ENCODE data around the gene EXOSC2.

EXOSC2 gene

DNA sequence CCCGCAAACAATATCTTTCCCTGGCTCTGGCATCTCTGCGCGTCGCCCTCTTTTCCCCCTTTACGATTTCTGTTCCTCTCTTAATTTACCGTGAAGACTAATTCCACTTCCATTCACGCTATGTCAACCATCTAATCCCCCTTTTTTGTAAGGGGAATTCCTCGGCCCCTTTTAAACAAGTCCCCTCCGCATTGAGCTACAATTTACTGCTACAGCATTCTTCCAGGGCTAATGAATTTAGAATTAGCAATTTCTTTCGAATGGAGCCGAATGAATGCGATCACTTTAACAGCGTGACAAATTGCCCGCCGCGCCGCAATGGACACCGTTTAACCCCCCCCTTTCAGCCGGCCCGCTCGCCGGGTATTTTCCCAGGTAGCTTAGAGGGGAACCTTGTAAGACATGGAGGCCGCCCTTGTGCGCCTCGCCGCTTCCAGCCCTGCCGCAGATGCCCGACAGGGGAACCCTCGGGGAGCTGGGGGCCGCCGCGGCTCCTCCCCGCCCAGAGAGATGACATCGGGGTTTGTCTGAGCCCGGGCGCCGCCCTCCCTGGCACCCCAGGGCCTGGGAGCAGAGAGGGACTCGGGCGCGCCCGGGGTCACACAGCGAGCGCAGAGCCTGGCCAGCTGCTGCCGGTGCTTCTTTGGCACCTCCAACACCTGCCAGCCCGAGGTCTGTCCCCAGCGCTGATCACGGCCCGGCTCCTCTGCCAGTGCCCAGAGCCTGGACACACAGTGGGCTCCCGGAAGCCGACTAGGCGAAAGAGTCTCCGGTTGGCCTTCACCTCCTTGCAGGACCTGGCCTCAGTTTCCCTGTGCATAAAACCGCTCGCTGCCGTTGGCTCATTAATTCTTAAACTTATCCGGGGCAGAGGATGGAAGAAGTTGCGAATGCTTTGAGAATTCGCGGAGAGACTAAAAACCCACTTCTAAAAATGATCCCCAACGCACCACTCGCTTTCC, 27.9 kb upstream of the EXOSC2 start:
- Histone ChIP-seq H3K36me3 (replicated peaks) (no peaks in the 10 kb centered on the region), H3K27me3 (replicated peaks) (peaks cover 65% of the 10 kb centered on the region), H3K27ac (no peak overlapping the region), H3K4me3 (ENCODE audit: low read depth, low read length) (no peak overlapping the region)
- TF ChIP-seq, protein P1, sequence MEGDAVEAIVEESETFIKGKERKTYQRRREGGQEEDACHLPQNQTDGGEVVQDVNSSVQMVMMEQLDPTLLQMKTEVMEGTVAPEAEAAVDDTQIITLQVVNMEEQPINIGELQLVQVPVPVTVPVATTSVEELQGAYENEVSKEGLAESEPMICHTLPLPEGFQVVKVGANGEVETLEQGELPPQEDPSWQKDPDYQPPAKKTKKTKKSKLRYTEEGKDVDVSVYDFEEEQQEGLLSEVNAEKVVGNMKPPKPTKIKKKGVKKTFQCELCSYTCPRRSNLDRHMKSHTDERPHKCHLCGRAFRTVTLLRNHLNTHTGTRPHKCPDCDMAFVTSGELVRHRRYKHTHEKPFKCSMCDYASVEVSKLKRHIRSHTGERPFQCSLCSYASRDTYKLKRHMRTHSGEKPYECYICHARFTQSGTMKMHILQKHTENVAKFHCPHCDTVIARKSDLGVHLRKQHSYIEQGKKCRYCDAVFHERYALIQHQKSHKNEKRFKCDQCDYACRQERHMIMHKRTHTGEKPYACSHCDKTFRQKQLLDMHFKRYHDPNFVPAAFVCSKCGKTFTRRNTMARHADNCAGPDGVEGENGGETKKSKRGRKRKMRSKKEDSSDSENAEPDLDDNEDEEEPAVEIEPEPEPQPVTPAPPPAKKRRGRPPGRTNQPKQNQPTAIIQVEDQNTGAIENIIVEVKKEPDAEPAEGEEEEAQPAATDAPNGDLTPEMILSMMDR (IDR thresholded peaks at IDR 0.05; ENCODE audit: low read depth, low read length, missing control alignments) = no peak
- in situ Hi-C loops (cut with HindIII; ENCODE audit: low pct_ligation_motif_present, low sequenced_read_pairs) = no loop called here
- DNase-seq = no peak

DNA sequence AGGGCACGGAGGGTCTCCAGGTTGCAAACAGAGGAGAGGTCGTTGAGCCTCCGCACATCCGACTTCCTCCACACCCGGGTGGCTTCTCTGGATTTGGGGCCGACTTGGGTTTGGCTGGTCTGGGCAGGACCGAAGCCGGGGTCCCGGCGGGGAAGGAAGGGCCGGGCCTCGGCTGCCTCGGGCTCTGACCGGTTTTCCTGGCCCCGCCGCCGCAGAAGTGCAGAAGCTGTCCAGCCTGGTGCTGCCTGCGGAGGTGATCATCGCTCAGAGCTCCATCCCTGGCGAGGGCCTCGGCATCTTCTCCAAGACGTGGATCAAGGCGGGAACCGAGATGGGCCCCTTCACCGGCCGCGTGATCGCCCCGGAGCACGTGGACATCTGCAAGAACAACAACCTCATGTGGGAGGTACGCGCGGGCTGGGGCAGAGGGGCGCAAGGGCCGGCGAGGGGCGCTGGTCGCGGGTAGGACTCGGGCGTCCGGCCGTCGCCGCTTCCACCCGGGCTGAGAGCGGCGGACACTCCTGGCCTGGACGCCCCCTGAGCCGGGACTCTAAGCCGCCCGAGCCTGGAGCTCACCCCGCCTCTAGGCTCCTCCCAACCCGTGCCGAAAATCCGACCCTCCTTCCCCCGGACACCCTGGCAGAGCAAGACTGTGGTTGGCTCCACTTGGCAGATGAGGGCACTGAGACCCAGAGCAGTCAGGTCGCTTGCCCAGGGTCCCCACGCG, 27.0 kb upstream of the EXOSC2 start:
- in situ Hi-C loops (cut with HindIII; ENCODE audit: low pct_ligation_motif_present, low sequenced_read_pairs) = no loop called here

DNA sequence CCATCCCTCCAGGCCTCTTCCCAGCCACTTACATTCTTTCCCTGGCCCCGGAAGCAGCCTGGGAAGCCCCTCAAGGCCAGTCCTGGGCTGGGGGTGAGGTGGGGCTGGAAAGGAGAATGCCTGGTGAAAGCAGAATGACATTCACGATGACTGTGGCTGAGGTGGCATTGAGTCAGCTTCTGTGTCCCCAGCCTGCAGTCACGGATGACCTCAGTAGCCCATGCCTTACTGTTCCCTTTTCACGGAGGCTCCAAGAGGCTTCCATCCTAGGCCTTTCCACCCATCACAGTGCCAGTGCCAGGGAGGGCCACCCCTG, 26.5 kb upstream of the EXOSC2 start:
- Histone ChIP-seq H3K27ac (no peak overlapping the region), H3K36me3 (replicated peaks) (no peaks in the 10 kb centered on the region), H3K4me3 (ENCODE audit: low read depth, low read length) (no peak overlapping the region), H3K27me3 (replicated peaks) (peaks cover 51% of the 10 kb centered on the region)
- TF ChIP-seq, protein P1 (IDR thresholded peaks at IDR 0.05; ENCODE audit: low read depth, low read length, missing control alignments) = no peak
- no peak for DNase-seq
- in situ Hi-C loops (cut with HindIII; ENCODE audit: low pct_ligation_motif_present, low sequenced_read_pairs) = no loop called here

More for the DNA sequence above, 27.0 kb upstream of the EXOSC2 start:
- Histone ChIP-seq H3K4me3 (ENCODE audit: low read depth, low read length) (no peak overlapping the region), H3K36me3 (replicated peaks) (no peaks in the 10 kb centered on the region), H3K27ac (no peak overlapping the region), H3K27me3 (replicated peaks) (peaks cover 56% of the 10 kb centered on the region)
- TF ChIP-seq, protein P1 (IDR thresholded peaks at IDR 0.05; ENCODE audit: low read depth, low read length, missing control alignments) = no peak
- no peak for DNase-seq

DNA sequence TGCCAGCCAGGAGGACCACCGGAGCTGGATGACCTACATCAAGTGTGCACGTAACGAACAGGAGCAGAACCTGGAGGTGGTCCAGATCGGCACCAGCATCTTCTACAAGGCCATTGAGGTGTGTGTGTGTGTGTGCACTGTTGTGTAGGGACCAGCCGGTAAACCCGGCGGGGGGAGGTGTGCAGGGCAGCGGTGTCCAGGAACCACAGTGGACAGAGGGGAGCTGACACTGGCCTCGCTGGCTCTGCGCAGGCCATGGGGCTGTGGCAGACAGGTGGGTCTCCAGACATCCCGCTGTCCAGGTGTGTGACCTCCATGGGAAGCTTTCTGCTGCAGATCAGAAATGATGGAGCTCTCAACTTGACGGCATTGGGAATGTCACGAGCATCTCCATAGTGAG, 25.4 kb upstream of the EXOSC2 start:
- H3K36me3 ChIP-seq (replicated peaks) = no peaks in the 10 kb centered on the region
- DNase-seq = no peak
- in situ Hi-C loops (cut with HindIII; ENCODE audit: low pct_ligation_motif_present, low sequenced_read_pairs) = no loop called here
- H3K27me3 ChIP-seq (replicated peaks) = peaks cover 40% of the 10 kb centered on the region
- TF ChIP-seq, protein P1 (IDR thresholded peaks at IDR 0.05; ENCODE audit: low read depth, low read length, missing control alignments) = no peak
- H3K27ac ChIP-seq = no peak overlapping the region
- no peak overlapping the region for H3K4me3 ChIP-seq (ENCODE audit: low read depth, low read length)

DNA sequence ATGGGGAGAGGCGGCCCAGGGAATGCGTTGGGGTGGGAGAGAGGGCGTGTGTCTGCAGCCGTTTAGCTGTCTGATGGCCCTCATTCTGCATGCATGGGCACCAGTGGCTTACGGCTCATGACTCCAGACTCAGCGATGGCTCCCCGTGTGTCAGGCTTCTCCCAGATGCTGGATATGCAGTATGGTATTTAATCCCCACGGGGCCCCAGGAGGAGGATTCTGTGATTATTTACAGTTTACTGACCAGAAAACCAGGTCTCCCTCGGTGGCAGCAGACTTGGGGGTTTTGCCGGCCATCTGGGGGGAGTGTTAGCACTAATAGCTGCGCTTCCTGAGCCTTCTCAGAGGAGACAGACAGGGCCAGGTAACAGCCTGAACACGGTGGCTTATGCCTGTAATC, 24.9 kb upstream of the EXOSC2 start:
- Histone ChIP-seq H3K27me3 (replicated peaks) (peaks cover 35% of the 10 kb centered on the region), H3K4me3 (ENCODE audit: low read depth, low read length) (no peak overlapping the region), H3K27ac (no peak overlapping the region), H3K36me3 (replicated peaks) (no peaks in the 10 kb centered on the region)
- no peak for DNase-seq
- in situ Hi-C loops (cut with HindIII; ENCODE audit: low pct_ligation_motif_present, low sequenced_read_pairs) = no loop called here
- TF ChIP-seq, protein P1 (IDR thresholded peaks at IDR 0.05; ENCODE audit: low read depth, low read length, missing control alignments) = no peak
